Measurements from ENCODE around the gene USP17L20.
"Not testable (repeated sequence)": the region's sequence is repeated elsewhere in the genome, so short reads cannot be mapped to it uniquely, and the experiment has no call there.

USP17L20 gene

GRCh38 chr4:9257824-9258223, at the start of gene USP17L20:
Gene USP17L20, plus strand, starts transcription at chr4:9258124. Its CDS starts 0 bp downstream, at chr4:9258124.
- not testable (repeated sequence) for DNase-seq

GRCh38 chr4:9210357-9210756, 47.6 kb upstream of the USP17L20 start, which contains the start of gene USP17L10:
Gene USP17L10, plus strand, starts transcription at chr4:9210657. Its CDS starts 0 bp downstream, at chr4:9210657.
- not testable (repeated sequence) for DNase-seq

GRCh38 chr4:9214701-9215100, 43.2 kb upstream of the USP17L20 start:
- DNase-seq = not testable (repeated sequence)

- DNase-seq = not testable (repeated sequence)
Measured at GRCh38 chr4:9215105-9215504, 42.8 kb upstream of the USP17L20 start, which contains the start of gene USP17L11. Gene USP17L11, plus strand, starts transcription at chr4:9215405. Its CDS starts 0 bp downstream, at chr4:9215405.

- DNase-seq = not testable (repeated sequence)
Measured at GRCh38 chr4:9219852-9220251, 38.1 kb upstream of the USP17L20 start, which contains the start of gene USP17L12. Gene USP17L12, plus strand, starts transcription at chr4:9220152. Its CDS starts 0 bp downstream, at chr4:9220152.

- not testable (repeated sequence) for DNase-seq
Measured at GRCh38 chr4:9224596-9224995, 33.3 kb upstream of the USP17L20 start, which contains the start of gene USP17L13. Gene USP17L13, plus strand, starts transcription at chr4:9224896. Its CDS starts 0 bp downstream, at chr4:9224896.

- not testable (repeated sequence) for DNase-seq
Measured at GRCh38 chr4:9230249-9230648, 27.7 kb upstream of the USP17L20 start.

- not testable (repeated sequence) for DNase-seq
Measured at GRCh38 chr4:9234085-9234484, 23.8 kb upstream of the USP17L20 start, which contains the start of gene USP17L15. Gene USP17L15, plus strand, starts transcription at chr4:9234385. Its CDS starts 0 bp downstream, at chr4:9234385.

- not testable (repeated sequence) for DNase-seq
Measured at GRCh38 chr4:9238461-9238860, 19.5 kb upstream of the USP17L20 start.

- not testable (repeated sequence) for DNase-seq
Measured at GRCh38 chr4:9243579-9243978, 14.3 kb upstream of the USP17L20 start, which contains the start of gene USP17L17. Gene USP17L17, plus strand, starts transcription at chr4:9243879. Its CDS starts 0 bp downstream, at chr4:9243879.

GRCh38 chr4:9247953-9248680, 9.8 kb upstream of the USP17L20 start, which contains the start of gene USP17L18:
Gene USP17L18, plus strand, starts transcription at chr4:9248630. Its CDS starts 0 bp downstream, at chr4:9248630.
- DNase-seq = not testable (repeated sequence)

- not testable (repeated sequence) for DNase-seq
Measured at GRCh38 chr4:9253078-9253477, 4.8 kb upstream of the USP17L20 start, which contains the start of gene USP17L19. Gene USP17L19, plus strand, starts transcription at chr4:9253378. Its CDS starts 0 bp downstream, at chr4:9253378.

- not testable (repeated sequence) for DNase-seq
Measured at GRCh38 chr4:9262572-9262971, 4.6 kb downstream of the USP17L20 start, which contains the start of gene USP17L21. Gene USP17L21, plus strand, starts transcription at chr4:9262872. Its CDS starts 0 bp downstream, at chr4:9262872.

GRCh38 chr4:9267319-9267718, 9.4 kb downstream of the USP17L20 start, which contains the start of gene USP17L22:
Gene USP17L22, plus strand, starts transcription at chr4:9267619. Its CDS starts 0 bp downstream, at chr4:9267619.
- DNase-seq = not testable (repeated sequence)

GRCh38 chr4:9271719-9272118, 13.8 kb downstream of the USP17L20 start:
- not testable (repeated sequence) for DNase-seq
